LNCaP clone FGC (cell line): ENCODE measurements around the gene PLEKHG5.
"Not testable (repeated sequence)": the region's sequence is repeated elsewhere in the genome, so short reads cannot be mapped to it uniquely, and the experiment has no call there.

Source experiments
- DNase-seq: peaks from one replicate; pipeline ENCODE4 v3.0.0-alpha.2; 2011; ENCODE audit warnings: low read depth
- H3K4me3 ChIP-seq: 2 replicates; pipeline ENCODE4 v1.5.1; 2011; ENCODE audit warnings: mild to moderate bottlenecking, low read depth, low read length, control low read depth
- TF ChIP-seq, protein P1 (sequence below): IDR thresholded peaks from 2 replicates; pipeline ENCODE4 v1.5.1; 2012; ENCODE audit warnings: mild to moderate bottlenecking; ENCODE audit not compliant: control insufficient read depth, insufficient read depth; ENCODE audit errors: extremely low read depth

The PLEKHG5 gene

DNA sequence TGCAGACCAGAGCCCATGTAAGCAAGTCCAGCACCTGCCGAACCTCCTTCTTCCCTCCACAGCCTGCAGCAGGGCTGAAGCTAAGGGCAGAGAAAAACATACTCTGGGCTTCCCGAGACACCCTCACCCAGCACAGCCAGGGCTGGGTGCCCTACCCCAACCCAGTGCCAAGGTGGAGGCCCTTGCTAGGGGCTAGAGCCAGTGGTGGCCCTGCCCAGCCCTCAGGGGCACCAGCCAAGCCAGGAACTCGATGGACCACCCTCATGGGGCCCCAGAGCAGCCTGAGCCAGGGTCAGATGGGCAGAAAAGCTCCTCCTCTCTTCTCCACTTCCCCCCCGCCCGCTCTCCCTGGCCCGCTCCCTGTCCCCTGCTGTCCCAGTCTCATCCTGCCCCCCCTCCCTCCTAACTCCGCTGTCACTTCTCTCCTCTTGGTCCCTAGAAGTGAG, 41.4 kb downstream of the PLEKHG5 start:
- no peak overlapping the region for H3K4me3 ChIP-seq
- DNase-seq: no peak
- TF ChIP-seq, protein P1, sequence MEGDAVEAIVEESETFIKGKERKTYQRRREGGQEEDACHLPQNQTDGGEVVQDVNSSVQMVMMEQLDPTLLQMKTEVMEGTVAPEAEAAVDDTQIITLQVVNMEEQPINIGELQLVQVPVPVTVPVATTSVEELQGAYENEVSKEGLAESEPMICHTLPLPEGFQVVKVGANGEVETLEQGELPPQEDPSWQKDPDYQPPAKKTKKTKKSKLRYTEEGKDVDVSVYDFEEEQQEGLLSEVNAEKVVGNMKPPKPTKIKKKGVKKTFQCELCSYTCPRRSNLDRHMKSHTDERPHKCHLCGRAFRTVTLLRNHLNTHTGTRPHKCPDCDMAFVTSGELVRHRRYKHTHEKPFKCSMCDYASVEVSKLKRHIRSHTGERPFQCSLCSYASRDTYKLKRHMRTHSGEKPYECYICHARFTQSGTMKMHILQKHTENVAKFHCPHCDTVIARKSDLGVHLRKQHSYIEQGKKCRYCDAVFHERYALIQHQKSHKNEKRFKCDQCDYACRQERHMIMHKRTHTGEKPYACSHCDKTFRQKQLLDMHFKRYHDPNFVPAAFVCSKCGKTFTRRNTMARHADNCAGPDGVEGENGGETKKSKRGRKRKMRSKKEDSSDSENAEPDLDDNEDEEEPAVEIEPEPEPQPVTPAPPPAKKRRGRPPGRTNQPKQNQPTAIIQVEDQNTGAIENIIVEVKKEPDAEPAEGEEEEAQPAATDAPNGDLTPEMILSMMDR: no peak

DNA sequence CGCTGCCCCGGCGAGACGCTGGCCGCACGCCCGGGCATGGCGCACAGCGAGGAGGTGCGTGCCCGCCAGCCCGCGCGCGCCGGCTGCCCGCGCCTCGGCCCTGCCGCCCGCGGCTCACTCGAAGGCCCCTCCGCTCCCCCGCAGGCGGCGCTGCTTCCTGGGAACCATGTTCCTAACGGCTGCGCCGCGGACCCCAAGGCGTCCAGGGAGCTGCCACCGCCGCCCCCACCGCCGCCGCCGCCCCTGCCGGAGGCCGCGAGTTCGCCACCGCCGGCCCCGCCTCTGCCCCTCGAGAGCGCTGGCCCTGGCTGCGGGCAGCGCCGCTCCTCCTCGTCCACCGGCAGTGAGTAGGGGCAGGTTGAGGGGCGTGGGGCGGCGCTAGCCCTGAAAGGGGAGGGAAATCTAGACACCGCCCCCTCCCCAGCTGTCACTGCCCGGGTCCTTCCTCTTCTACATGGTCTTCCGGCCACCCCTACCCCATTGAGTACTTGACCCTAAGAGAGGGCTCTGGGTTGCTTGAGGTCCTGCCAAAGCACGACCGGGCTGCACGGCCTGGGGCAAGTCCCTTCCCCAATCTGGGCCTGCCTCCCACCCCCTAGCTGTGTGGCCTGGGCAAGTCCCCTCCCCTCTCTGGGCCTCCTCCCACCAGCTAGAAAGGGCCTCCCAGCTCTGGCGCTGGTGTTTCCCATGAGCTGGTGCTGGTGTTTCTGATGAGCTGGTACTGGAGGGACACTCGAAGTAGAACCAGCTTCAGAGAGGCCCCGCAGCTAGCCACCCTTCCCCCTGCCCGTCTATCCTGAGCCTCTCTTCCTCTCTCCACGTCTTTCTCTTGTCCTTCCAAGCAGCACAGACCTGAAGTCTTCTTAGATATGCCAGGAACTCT, 42.5 kb downstream of the PLEKHG5 start:
- TF ChIP-seq, protein P1: no peak
- no peak for DNase-seq
- no peak overlapping the region for H3K4me3 ChIP-seq

DNA sequence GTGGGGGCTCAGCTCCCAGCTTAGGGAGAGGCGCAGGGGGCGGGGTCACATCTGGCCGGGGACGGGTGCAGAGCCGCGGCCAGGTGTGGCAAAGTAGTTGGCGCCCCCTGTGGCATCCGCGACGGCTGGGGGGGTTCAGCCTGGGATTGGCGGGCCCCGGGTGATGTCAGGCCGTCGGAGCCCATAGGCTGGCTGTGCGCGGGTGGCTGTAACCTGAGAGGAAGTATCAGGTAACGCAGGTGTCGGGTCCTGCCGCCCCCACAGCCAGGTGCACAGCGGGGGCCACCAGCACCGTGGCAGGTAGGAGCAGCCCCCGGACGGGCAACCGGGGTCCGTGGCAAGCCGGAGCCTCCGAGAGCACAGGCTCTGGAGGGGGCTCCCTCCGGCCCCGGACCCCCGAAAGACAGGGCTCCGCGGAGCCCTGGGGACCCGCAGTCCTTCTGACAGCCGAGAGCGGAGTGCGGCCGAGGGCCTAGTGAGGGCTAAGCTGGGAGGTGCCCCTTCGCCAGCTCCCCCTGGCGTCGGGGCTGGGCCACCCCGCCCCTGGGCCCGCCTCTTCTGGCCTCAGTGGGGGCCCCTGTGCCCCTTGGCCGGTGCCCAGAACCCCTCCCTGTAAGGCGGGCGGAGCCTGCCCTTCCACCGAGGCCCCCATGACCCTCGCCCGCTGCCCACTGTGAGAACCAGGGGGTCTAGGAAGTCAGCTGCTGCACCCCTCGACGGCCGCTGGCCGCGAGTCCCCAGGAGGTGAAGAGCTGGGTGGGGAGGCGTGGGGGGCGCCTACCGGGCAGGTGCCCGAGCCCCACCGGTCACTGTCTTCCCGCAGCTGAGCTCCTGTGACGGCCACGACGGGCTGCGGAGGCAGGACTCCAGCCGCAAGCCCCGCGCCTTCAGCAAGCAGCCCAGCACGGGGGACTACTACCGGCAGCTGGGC, 43.4 kb downstream of the PLEKHG5 start:
- TF ChIP-seq, protein P1: no peak
- H3K4me3 ChIP-seq: no peak overlapping the region
- DNase-seq: no peak

DNA sequence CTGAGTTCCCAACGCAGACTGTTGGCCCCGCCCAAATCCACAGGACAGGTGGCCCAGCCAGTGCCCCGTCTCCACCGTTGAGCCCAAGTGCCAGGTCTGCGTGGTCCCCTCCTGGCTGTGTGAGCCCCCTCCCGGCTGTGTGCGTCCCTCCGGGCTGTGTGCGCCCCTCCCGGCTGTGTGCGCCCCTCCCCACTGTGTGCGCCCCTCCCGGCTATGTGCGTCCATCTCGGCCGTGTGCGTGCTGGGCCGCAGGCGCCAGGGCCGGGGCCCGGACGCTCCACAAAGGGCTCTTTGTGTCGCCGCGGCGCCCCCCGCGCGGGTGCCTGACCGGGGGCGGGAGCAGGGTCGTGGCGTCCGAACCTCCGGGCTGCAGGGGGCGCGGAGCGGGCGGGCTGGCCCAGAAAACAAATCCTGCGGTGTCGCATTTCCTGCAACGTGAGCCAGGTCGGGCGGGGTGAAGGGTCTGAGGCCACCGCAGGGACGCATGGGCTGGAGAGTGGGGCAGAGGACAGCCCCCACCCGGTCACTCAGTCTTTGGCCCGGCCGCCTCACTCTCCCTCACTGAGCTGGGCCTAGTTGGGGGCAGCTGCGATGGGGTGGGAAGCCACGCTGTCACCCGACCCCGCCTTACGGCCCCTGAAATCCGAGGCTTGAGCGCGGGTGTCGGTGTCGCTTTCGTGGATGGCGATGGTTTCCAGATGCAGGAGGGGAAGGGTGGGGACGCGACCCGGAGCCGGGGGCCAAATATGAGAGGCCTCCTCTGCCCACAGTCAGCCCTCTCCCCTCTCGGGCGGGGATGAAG, 44.2 kb downstream of the PLEKHG5 start:
- DNase-seq: no peak
- TF ChIP-seq, protein P1: no peak
- H3K4me3 ChIP-seq: no peak overlapping the region

DNA sequence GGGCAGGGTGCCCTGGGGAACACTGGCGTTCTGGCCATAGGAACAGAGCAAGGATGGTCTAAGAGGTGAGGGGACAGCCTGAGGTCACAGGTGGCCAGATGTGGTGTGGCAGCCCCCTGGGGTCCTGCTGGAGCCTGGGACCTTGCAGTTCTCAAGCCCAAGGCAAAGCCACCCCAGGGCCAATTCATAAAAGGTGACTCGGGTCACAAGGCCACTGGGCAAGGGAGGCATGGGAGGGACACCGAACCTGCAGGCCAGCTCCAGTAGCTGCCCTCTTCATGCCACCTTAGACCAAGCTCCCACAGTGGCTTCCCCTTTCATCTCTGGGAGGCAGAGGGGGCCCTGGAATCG, 44.8 kb downstream of the PLEKHG5 start:
- TF ChIP-seq, protein P1: no peak
- no peak for DNase-seq
- no peak overlapping the region for H3K4me3 ChIP-seq

DNA sequence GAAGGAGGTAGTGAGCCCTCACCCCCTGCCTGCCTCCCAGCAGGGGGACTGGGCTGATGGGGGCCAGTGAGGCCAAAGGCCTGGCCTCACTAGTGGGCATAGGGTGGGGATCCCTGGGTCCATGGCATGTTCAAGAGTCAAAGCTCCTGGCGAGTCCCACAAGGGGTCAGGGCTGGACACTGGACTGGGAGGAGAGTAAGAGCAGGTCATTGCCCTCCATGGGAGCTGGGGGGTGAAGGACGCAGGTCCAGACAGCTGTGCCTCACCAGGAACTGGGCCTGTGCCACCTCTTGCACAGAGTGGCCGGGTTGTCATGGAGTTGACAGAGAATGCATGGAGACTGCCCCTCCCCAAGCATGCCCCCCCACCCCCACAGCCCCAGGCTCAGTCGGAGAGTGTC, 45.5 kb downstream of the PLEKHG5 start:
- not testable (repeated sequence) for H3K4me3 ChIP-seq, DNase-seq
